HG02885 (cell line): ENCODE results near the gene KIF4B.
"Not testable (repeated sequence)": the region's sequence is repeated elsewhere in the genome, so short reads cannot be mapped to it uniquely, and the experiment has no call there.

Experiments used
- ATAC-seq: cut with Tn5 transposase; IDR thresholded peaks from one replicate; pipeline ENCODE4 v1.9.1; 2021; ENCODE audit warnings: mild to moderate bottlenecking; ENCODE audit not compliant: unreplicated experiment, poor library complexity

The KIF4B gene

GRCh38 chr5:155006265-155006664 lies 7.3 kb upstream of the KIF4B start:
- ATAC-seq, result not testable (repeated sequence)

DNA sequence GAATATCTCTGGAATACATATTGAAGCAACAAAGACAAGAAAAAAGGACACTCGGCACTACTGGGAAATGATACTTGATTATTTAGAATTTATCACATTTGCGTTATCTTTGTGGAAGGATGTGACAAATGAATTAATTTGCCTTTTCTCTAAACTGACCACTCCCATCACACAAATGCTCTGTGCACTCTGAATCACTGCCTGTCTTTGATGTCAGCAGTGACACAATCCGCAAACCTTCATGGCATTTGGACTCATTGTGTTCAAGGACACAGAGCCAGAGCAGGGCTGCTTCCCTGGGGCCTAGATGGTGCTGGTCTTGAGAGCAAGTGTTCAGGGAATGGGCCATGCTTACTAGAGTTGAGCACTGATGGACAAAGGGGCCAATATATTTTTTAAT lies 4.9 kb upstream of the KIF4B start:
- ATAC-seq, result no peak

- ATAC-seq, result no peak
Observed at GRCh38 chr5:155010881-155011280, 2.7 kb upstream of the KIF4B start.

GRCh38 chr5:155015239-155015638 lies 1.7 kb downstream of the KIF4B start:
- ATAC-seq, result no peak

DNA sequence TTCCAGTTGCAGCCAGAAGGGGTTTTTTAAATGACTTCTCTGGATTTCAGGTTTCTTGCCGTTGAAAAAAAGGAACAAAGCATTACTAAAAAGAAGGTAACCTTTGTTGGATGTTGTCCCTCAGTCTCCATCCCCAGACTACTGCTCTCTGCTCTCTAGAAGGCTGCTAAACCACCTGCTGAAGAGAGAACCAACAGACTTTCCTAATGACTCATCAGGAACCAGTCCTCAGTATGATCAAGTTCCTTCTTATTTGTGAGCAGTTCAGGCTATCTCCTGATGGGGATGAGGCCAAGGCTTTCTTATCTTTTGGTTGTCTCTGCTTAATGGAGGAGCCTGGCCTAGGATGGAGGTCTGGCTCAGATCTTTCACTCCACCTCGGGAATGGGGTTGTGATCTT lies 4.1 kb downstream of the KIF4B start:
- peak; percentile 98 for ATAC-seq

- no peak for ATAC-seq
Observed at GRCh38 chr5:155019601-155020226, 6.2 kb downstream of the KIF4B start.

- no peak for ATAC-seq
Observed at GRCh38 chr5:155021842-155022241, 8.3 kb downstream of the KIF4B start.

DNA sequence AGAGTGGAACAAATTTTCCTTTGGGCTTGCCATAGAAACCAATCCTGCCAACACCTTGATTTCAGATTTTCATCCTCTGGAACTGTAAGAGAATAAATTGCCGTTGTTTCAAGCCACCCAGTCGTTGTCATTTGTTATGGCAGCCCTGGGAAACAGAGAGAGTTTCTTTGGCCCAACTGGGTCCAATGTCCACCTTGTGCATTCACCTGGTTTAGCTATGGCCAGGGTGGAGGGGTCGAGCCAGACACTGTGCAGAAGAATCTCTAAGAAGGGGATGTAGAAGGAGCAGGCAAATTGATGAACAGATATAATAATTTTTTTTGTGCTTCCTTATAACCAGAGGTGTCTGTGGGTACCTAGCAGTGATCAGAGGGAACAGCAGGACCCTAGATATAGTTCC lies 9.8 kb downstream of the KIF4B start:
- no peak for ATAC-seq

DNA sequence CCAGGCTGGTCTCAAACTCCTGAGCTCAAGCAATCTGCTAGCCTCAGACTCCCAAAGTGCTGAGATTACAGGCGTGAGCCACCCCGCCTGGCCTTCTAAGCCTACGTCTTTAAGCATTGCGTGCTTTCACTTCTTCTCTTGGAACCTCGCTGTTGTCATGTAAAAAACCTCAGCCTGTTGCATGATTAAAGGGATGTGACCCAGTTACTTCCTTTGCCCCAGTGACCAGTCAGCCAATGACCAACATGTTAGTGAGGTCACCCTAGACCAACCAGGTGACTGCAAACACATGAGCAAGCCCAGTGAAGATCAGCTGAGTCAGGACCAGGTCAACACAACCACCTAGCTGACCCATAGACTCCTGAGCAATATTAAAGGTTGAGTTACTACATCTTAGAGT lies 10.5 kb downstream of the KIF4B start:
- peak; percentile 58 for ATAC-seq

DNA sequence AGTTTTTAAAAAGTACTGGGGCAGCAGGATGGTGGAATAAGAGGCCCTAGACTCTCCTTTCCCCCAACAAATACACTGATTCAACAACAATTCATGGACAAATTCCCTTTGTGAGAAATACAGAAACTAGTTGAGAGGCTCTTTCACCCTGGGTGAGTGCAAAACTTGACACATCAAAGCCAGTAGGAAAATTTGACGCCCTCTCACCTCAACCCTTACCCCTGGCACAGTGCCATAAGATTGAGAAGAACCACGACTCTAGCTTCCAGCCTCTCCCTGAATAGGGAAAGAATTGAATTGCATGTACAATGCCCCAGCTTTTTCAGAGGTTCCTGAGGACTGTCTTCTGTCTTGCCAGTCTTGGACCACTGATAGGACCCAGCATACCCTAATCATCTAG lies 12.3 kb downstream of the KIF4B start:
- no peak for ATAC-seq

- no peak for ATAC-seq
Observed at GRCh38 chr5:155027993-155028629, 14.6 kb downstream of the KIF4B start.

- ATAC-seq, result no peak
Observed at GRCh38 chr5:155029240-155029639, 15.7 kb downstream of the KIF4B start.

- not testable (repeated sequence) for ATAC-seq
Observed at GRCh38 chr5:155034145-155034744, 20.7 kb downstream of the KIF4B start.

- ATAC-seq, result not testable (repeated sequence)
Observed at GRCh38 chr5:155035087-155035486, 21.5 kb downstream of the KIF4B start.

- ATAC-seq, result no peak
Observed at GRCh38 chr5:155040984-155041653, 27.6 kb downstream of the KIF4B start.

- ATAC-seq, result no peak
Observed at GRCh38 chr5:155044591-155044990, 31.0 kb downstream of the KIF4B start.

GRCh38 chr5:155046591-155046990 lies 33.0 kb downstream of the KIF4B start:
- ATAC-seq, result no peak

DNA sequence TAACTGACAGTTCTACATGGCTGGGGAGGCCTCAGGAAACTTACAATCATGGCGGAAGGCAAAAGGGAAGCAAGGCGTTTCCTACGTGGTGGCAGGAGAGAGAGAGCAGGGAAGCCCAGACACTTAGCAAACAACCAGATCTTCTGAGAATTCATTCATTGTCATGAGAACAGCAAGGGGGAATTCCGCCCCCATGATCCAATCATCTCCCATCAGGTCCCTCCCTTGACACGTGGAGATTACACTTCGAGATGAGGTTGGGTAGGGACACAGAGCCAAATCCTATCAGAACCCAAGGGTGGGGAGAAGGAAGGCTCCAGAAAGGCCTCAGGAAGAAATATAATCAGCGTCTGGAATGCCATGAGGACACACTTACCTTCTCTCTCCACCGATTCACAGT lies 34.3 kb downstream of the KIF4B start:
- ATAC-seq, result no peak

DNA sequence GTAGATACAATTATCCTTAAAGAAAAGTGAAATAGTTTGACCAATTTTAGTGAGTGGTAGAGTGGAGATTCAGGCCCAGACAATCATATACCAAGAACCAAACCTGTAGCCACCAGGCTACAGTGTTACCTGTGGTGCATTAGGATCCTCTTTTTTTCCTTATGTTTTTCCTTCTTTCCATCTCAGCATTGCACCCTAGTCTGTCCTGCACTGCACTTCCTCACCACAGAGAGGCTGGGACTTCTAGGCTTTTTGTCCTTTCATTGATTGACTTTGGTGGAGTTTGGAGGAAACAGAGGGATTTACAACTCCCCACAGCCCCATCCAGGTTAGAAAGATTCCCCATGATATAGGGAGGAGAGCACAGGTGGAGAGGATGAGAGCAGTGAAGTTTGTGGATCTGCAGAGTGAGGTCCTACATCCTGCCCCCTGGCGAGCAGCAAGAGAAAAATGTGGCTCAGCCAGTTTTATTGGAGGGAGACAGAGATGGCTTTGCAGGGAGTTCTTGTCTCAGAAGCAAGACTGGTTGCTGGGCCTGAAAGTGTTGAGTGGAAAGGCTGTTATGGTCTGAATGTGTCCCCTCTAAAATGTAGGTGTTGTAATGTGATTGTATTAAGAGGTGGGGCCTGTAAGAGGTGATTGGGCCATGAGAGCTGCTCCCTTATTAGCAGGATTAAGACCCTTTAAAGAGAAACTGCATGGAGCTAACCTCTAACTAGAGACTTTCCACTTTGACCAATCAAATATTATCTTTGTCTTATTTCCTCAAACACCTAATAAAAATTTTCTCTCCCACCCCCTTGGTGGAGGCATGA lies 36.2 kb downstream of the KIF4B start:
- ATAC-seq, result no peak

- ATAC-seq, result no peak
Observed at GRCh38 chr5:155050384-155051019, 36.9 kb downstream of the KIF4B start.
